Calu3 (cell line): Measurements from ENCODE around the gene ASGR1. TPM values are rescaled to one million over a fixed set of nuclear protein-coding genes. Genes with fewer than 3 reads are reported as not detected.

Experiments used
- BruUV-seq: library from RNA; stranded (reverse); fragments of 400-500 nt; replicated peaks from 2 replicates; lab custom pipeline; 2021; lab: Mats Ljungman, UMichigan
- CTCF ChIA-PET: fragments of 300-600 bp; sonication (Branson Sonifier 250); formaldehyde crosslinking; loops from one replicate; lab custom pipeline; 2022; ENCODE audit warnings: antibody characterized with exemption; lab: Charles Lee
- DNase-seq: peaks from one replicate; pipeline ENCODE4 v3.0.0; 2022
- H3K27ac Mint-ChIP-seq: one replicate; pipeline ENCODE4 v1.8.0; 2022; ENCODE audit warnings: mixed read lengths; ENCODE audit not compliant: unreplicated experiment
- H3K27me3 Mint-ChIP-seq: one replicate; pipeline ENCODE4 v1.8.0; 2022; ENCODE audit warnings: mixed read lengths; ENCODE audit not compliant: unreplicated experiment
- H3K36me3 Mint-ChIP-seq: one replicate; pipeline ENCODE4 v1.8.0; 2022; ENCODE audit warnings: mild to moderate bottlenecking, moderate library complexity, mixed read lengths; ENCODE audit not compliant: insufficient read depth, unreplicated experiment
- H3K4me1 Mint-ChIP-seq: one replicate; pipeline ENCODE4 v1.8.0; 2022; ENCODE audit warnings: mild to moderate bottlenecking, low read depth, mixed read lengths; ENCODE audit not compliant: unreplicated experiment
- H3K4me3 Mint-ChIP-seq: one replicate; pipeline ENCODE4 v1.8.0; 2022; ENCODE audit warnings: mild to moderate bottlenecking, low read depth, moderate library complexity, mixed read lengths; ENCODE audit not compliant: unreplicated experiment
- H3K9me3 Mint-ChIP-seq: one replicate; pipeline ENCODE4 v1.8.0; 2022; ENCODE audit warnings: low read depth, mixed read lengths; ENCODE audit not compliant: unreplicated experiment
- CTCF ChIP-seq: fragments of 200-600 bp; IDR thresholded peaks from one replicate; pipeline ENCODE4 v1.8.0; 2022; ENCODE audit warnings: antibody characterized with exemption; ENCODE audit not compliant: unreplicated experiment
- intact Hi-C: fragments of 100-400 bp; cut with micrococcal nuclease; formaldehyde crosslinking; loops from one replicate; pipeline ENCODE4 v1.10.0; 2022; ENCODE audit not compliant: unreplicated experiment
- total RNA-seq: library from RNA; stranded (reverse); gene quantifications from 2 replicates; pipeline ENCODE4 v1.2.3, GENCODE V29; 2022

The ASGR1 gene
- total RNA-seq, 1 experiment from 2014 or later = 0.26 TPM

GRCh38 chr17:7136266-7136877 is 42.8 kb downstream of the ASGR1 start:
- H3K36me3 Mint-ChIP-seq = no peaks in the 10 kb centered on the region
- H3K27ac Mint-ChIP-seq = no peak overlapping the region
- no peaks in the 10 kb centered on the region for H3K9me3 Mint-ChIP-seq
- H3K4me1 Mint-ChIP-seq = peaks cover 6% of the 10 kb centered on the region
- CTCF ChIA-PET = interaction anchor here (1.0 to 2.2 kb wide), 4 partner anchors 21 to 90 kb away, joined by 3 to 18 read pairs (median 6); no protein-coding TSS in a partner anchor
- intact Hi-C loops = loop anchor here (1.0 kb wide), 1 partner anchor 84 kb away; no protein-coding TSS in a partner anchor
- no TSS peak for BruUV-seq
- peak; percentile 63 for DNase-seq
- peak; percentile 58 for TF ChIP-seq CTCF
- H3K27me3 Mint-ChIP-seq = no peaks in the 10 kb centered on the region
- H3K4me3 Mint-ChIP-seq = no peak overlapping the region

- H3K27me3 Mint-ChIP-seq = no peaks in the 10 kb centered on the region
- intact Hi-C loops = no loop called here
- no peaks in the 10 kb centered on the region for H3K9me3 Mint-ChIP-seq
- no peak for DNase-seq
- no peaks in the 10 kb centered on the region for H3K36me3 Mint-ChIP-seq
- CTCF ChIA-PET = interaction anchor here (0.6 to 1.0 kb wide), 2 partner anchors 57 to 83 kb away, joined by 3 to 5 read pairs; no protein-coding TSS in a partner anchor
- TF ChIP-seq CTCF = no peak
- no peak overlapping the region for H3K4me3 Mint-ChIP-seq
- no TSS peak for BruUV-seq
- H3K4me1 Mint-ChIP-seq = no peaks in the 10 kb centered on the region
- H3K27ac Mint-ChIP-seq = no peak overlapping the region
These were observed 45.3 kb downstream of the ASGR1 start for GRCh38 chr17:7133916-7134315.

GRCh38 chr17:7133424-7133823 is 45.7 kb downstream of the ASGR1 start:
- no peaks in the 10 kb centered on the region for H3K27me3 Mint-ChIP-seq

GRCh38 chr17:7132511-7133094 is 46.6 kb downstream of the ASGR1 start:
- CTCF ChIA-PET = interaction anchor here (0.6 kb wide), 1 partner anchor 97 kb away, joined by 3 read pairs; the partner anchor contains the start of gene SLC16A13
- DNase-seq = no peak
- no peaks in the 10 kb centered on the region for H3K36me3 Mint-ChIP-seq
- no peaks in the 10 kb centered on the region for H3K4me1 Mint-ChIP-seq
- no peaks in the 10 kb centered on the region for H3K27me3 Mint-ChIP-seq
- no peak for TF ChIP-seq CTCF
- intact Hi-C loops = no loop called here
- no TSS peak for BruUV-seq
- no peak overlapping the region for H3K27ac Mint-ChIP-seq
- no peaks in the 10 kb centered on the region for H3K9me3 Mint-ChIP-seq
- H3K4me3 Mint-ChIP-seq = no peak overlapping the region

More at GRCh38 chr17:7133424-7133823, 45.7 kb downstream of the ASGR1 start:
- Mint-ChIP-seq H3K9me3 (no peaks in the 10 kb centered on the region), H3K4me3 (no peak overlapping the region), H3K36me3 (no peaks in the 10 kb centered on the region), H3K4me1 (no peaks in the 10 kb centered on the region), H3K27ac (no peak overlapping the region)
- DNase-seq = no peak
- intact Hi-C loops = no loop called here
- TF ChIP-seq CTCF = no peak
- no TSS peak for BruUV-seq
- CTCF ChIA-PET = interaction anchor here (0.6 to 1.0 kb wide), 3 partner anchors 58 to 195 kb away, joined by 3 to 5 read pairs (median 3); no protein-coding TSS in a partner anchor
